Stimulated activated CD4-positive, alpha-beta T cell treated with anti-CD3 and anti-CD28 coated beads, Interleukin-15, amount 100 ng/mL, for 48 hours (primary cell): ENCODE measurements around the gene TOMM22.
"Not testable (repeated sequence)": the region's sequence is repeated elsewhere in the genome, so short reads cannot be mapped to it uniquely, and the experiment has no call there.

Experiments used
- DNase-seq, 2 donors: peaks; one replicate each; pipeline ENCODE4 v3.0.0-alpha.2; 2020; ENCODE audit warnings: low read depth in 2 of 2

The TOMM22 gene

DNA sequence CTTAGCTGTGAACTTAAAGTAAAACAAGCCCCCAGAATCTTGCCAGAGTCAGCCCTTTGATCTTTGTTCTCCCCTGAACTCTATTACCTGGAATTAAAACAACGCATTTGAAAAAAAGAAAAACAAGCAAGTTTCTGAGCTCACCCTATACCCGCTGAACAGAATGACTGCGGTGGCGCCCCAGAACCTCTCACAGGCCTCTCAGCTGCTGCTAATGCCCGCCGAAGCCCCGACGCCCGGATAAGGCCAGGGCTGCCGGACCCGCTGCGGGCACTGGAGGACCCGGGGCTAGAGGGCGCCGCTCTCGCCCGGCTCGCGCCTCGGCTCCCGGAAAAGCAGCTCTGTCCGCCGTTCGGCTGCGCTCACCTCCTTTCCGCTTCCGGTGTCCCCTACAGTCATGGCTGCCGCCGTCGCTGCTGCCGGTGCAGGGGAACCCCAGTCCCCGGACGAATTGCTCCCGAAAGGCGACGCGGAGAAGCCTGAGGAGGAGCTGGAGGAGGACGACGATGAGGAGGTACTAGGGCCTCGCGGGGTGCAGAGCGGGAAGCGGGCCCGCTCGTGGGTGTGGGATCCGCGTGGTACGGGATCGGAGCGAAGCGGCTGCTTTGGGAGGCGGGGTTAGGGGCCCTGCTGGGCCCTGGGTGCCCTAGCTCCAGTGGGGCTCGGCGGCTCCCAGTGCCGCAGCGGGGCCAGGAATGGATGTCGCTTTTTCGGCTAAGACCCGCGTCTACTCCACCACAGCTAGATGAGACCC, at the start of gene TOMM22:
TSS of gene TOMM22 (plus strand) at position 376 of the 754 bp plus-strand sequence. CDS start at position 398, 22 bp downstream.
- DNase-seq, result peak; percentile 74 to 80

DNA sequence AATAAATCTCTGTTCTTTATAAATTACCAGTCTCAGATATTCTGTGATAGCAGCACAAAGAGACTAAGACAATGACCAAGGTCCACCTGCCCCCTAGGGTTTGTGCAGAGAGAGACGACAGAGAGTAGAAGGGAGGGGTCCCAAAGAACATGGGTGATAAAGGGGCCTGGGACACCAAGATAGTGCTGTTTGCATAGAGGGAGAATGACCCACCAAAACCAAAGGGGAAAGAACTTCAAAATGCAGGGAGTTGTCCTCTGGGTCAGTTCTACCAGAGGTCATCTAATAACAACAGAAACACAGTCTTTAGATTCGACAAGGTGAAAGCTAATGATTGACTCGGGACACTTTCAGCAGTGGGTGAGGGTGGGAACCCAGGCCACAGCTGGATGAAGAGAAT, 49.2 kb upstream of the TOMM22 start:
- DNase-seq, result no peak

DNA sequence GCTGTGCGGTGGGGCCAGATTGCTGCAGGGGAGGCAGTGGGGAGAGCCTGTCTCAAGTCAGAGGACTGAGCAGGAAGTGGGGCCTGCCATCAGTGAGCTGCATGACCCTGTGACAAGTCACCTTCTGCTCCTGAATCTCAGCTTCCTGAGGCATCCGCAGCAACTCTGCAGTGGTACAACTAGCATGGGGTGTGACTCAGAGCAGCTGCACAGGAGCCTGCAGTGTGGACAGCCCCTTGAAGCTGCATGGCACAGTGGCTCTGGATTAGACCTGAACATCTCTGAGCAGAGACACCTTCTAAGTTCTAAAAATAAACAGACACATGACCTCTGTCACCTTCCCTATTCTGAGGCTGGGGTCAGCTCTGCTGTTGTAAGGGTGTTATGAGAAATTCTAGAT, 43.5 kb upstream of the TOMM22 start:
- DNase-seq, result no peak

DNA sequence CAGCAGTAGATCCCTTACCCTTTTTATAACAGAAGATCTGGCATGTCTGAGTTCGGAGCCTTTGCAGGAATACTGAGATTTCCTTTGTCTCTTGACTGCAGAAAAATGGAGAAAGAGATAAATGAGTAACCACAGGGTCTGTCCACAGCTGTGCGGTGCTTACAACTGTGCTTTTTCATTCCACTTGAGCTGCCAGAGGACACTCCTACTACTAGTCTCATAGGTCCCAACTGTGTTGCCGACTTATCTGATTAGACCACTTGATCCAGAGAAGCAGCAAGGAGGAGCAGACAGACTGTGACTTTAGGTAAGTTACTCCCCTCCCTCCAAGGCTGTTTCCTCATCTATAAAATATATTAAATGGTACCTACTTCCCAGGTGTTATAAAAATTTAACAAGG, 43.0 kb upstream of the TOMM22 start:
- no peak for DNase-seq

DNA sequence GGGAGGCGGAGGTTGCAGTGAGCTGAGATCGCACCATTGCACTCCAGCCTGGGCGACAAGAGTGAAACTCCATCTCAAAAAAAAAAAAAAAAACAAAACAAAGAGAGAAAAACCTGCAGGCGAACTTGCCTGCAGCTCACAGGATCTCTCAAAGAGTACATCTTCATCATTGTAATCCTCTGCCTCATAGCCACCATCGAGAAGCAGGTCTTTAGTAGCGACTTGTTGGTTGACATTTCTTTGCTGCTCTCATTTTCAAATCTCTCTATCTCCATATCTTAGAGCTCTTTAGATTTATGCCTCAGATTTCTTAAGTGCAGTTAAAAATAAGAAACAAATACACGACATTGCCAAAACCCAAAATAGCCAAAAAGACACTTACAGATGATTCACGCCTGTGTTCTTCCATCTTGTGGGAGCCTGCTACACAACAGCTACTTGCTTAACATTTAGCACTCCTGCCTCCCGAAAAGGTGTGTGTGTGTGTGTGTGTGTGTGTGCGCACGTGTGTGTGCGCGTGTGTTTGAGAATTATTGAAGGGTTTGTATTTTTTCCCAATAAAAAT, 40.2 kb upstream of the TOMM22 start:
- DNase-seq, result no peak

DNA sequence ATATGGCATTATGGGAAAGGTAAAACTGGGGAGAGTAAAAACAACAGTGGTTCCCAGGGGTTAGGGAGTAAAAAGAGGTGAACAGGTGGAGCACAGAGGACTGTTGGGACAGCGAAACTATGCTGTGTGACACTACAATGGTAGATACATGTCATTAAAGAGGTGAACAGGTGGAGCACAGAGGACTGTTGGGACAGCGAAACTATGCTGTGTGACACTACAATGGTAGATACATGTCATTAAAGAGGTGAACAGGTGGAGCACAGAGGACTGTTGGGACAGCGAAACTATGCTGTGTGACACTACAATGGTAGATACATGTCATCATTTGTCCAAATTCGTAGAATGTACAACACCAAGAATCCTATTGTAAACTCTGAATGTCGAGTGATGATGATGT, 37.5 kb upstream of the TOMM22 start:
- not testable (repeated sequence) for DNase-seq

DNA sequence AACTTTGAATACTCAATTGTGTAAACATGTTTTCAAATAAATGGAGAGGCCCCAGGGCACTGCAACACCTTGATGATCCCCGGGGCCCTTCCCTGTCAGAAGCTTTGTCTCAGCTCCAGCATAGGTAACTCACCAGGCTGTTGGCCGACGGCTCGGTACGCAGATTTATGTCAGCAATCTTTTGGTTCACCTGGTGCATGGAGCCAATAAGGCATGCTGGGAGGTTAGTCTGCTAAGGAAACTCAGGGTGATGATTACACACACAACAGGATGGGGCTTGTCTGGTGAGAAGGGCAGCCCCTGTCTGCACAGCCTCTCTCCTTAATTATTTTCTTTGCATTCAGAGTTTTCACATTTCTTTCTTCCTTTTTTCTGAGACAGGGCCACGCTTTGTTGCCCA, 36.3 kb upstream of the TOMM22 start:
- DNase-seq, result no peak

DNA sequence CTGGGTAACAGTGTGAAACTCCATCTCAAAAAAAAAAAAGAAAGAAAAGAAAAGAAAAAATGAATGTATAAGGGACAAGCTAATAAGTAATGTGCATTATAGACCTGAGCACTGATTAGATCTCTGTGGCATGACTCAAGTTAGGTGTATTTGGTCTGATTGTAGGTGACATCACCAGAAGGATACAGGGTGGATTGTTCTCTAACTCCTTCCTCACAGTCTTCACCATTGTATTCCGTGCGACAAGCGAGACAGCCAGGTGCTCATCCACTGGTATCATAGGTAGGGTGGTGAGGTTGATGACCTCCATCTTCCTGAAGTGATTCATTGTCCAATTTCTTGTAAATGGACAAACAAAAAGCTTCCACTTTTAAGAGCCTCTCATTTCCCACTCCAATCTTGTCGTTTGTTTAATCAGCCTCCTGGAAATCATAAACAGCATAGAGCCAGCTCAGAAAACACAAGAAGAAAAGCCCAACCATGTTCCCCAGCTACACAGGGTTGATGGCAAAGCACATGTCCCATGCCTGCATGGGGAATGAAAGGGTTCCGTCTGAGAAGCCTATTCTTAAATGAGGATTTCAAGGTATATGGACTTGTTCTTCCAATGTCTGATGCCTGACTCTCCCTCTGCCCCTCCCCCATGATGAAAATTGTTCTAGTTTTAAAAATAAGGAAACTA, 31.8 kb upstream of the TOMM22 start:
- DNase-seq, result no peak

DNA sequence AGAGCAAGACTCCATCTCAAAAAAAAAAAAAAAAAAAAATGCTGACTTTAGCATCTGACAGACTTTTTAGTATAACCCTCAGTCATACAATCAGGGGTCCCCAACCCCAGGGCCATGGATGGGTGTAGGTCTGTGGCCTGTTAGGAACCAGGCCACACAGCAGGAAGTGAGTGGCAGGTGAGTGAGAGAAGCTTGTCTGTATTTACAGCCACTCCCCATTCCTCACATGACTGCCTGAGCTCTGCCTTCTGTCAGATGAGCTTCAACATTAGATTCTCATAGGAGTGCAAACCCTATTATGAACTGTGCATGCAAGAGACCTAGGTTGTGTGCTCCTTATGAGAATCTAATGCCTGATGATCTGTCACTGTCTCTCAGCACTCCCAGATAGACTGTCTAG, 28.9 kb upstream of the TOMM22 start:
- DNase-seq, result no peak

DNA sequence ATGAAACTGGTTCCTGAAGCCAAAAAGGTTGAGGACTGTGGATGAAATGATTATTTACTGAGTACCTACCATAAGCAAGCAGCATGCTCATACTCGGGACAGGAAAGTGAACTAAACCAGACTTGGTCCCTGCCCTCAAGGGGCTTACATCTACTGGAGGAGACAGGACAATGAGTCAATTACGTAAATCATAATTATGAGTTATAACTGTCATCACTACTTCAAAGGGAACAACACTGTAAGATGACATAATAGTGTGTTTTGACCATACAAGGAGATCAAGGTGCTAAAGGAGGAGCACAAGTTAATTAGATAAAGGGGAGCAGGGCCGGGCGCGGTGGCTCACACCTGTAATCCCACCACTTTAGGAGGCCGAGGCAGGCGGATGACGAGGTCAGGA, 28.0 kb upstream of the TOMM22 start:
- no peak for DNase-seq

DNA sequence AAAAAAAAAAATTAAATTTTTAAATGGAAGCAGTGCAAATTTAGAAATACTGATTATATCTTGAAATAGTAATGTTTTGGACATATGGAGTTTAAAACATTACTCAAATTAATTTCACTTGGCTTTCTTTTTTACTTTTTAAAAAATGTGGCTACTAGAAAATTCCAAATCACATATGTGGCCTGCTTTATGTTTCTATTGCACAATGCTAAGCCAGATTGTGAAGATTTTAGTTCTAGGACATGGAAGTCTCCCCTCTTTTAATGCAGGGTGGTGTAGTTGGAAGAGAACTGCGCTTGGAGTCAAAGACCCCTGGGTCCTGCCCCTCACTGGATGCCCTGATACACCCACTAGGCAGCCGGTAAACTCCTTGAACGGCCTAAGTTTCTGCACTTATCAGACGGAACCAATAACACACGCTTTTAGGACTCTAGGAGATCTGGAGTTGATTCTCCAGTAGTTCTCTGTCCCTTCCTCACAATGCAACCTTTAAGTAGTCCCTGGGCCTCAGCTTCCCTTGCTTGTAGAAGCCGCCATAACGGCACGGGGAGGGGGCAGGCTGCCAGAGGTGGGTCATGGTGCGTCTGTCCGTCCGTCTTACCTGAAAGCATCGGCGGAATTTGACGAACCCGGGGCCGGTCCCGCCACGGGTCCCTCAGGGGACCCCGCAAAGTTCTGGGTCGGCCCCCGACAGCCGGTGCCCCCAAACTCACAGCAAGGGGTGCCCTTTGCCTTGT, 26.1 kb upstream of the TOMM22 start:
- no peak for DNase-seq

DNA sequence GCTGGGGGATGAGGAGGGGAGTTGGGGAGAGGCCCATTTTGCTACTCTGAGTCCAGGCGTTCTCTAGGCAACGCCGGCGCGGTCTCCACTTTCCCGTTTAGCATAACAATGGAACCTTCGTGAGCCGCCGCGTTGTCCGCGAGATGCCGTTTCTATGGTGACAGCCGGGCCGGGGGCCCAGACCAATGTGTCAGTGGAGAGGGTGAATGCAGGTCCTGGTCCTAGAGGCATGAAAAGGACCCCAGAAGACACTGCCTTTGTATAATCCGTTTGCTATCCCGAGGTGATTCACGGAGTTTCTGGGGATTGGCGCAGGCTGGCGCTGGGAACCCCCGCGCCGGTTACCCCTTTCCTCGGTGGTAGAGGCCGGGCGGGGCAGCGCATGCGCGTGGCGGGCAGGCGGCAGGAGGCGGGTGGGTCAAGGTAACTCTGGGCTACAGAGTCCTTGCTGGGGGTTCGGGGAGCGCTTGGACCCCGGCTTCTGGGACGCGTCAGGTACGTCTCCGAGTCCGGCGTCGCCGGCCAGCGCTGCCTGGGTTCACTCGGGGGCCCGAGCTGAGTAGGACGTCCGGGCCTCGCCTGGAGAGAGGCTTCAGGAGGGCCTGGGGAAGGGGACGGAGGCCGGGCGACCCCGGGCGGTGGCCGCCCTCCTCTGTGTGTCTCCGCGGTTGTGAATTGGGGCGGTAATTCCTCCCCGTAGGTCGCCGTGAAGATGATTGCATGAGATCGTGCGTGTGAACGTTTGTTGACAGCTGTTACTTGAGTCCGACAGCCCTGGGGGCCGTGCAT, 25.3 kb upstream of the TOMM22 start, which contains the start of the genes CBY1 and FAM227A:
TSS of gene CBY1 (plus strand) at position 383 of the 789 bp plus-strand sequence. CDS start 11,417 bp downstream, outside the sequence.
TSS of gene FAM227A (minus strand) at position 137 of the 789 bp plus-strand sequence. CDS start 6,224 bp downstream, outside the sequence.
- peak; percentile 72 to 76 for DNase-seq

DNA sequence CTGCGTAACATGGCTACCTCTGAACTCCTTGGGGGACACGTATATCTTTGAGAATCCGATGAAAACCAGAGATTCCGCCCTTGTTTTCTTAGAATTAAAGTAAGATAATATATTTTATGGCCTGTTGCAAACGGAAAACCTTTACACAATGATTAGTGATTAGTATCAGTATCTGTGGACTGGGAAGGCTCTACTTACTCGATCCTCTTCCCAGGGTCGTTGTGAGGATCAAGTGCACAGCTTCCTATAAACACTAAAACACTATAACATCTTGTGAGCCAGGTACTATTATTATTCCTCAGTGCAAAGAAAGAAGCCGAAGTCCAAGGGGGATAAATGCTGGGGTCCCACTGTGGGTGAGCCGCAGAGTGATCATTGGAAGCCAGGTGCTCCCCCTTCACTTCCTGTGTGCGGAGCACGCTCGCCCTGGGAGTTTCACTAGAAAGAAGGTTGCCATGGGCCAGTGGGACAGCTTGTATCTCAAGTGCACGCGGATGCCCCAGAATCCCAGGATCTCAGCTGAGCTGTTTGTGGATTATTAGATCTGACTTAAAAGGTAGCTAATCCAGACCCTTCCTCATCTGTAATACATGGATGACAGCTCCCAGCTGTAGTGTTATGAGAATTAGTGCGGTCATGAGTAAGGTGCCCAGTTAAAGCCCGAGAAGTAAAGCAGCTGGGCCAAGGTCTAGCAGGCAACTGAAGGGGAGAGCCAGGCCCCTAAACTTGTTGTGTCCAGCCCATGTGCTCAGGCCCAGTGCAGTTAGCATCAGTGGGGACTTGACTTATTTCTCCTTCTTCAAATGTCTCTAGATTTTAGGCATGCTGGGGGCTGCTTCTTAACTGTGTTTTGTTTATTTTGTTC, 24.5 kb upstream of the TOMM22 start:
- DNase-seq, result peak in 1 of 2 donors; percentile 20

DNA sequence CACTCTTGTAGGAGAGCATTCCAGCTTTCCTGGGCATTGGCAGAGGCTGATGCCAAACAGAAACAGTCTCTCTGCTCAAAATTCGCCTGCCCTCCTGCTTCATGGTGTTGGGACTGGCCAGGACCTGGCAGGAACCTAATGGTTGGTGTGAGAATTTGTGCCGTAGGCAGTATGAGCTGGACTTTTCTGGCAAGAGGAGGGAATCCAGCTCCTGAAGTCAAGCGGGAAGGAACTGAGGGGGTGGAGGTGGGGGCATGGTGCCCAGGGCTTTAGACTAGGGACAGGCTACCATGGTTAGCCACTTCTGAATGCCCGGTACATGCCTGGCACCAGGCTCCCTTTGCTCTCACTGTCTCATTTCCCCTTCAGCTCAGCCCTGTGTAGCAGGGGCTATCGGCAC, 6.9 kb upstream of the TOMM22 start:
- DNase-seq, result no peak

DNA sequence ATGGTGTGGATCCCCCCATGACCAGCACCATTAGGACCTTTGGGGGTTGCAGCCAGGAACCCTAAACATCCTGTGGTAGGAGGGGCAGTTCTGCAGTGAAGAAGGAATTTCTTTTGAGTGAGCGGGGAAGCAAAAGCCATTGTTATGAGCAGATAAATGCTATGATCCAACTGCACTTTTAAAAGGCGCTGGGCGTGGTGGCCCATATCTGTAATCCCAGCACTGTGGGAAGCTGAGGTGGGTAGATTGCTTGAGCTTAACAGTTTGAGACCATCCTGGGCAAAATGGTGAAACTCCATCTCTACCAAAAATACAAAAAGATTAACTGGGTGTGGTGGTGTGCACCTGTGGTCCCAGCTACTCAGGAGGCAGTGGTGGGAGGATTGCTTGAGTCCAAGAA, 5.9 kb upstream of the TOMM22 start:
- DNase-seq, result no peak

DNA sequence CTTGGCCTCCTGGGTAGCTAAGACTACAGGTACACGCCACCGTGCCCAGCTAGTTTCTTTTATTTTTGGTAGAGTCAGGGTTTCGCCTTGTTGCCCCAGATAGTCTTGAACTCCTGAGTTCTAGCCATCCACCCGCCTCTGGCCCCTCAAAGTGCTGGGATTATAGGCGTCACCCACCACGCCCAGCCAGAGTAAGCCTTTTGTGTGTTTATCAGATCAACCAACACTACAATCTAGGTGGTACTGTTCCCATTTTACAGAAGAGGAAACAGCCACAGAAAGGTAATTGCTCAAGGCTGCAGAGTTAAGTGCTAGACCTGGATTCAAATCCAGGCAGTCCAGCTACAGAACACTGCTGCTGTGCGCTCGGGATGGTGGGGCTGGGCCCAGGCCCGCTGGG, 3.1 kb downstream of the TOMM22 start:
- DNase-seq, result no peak

DNA sequence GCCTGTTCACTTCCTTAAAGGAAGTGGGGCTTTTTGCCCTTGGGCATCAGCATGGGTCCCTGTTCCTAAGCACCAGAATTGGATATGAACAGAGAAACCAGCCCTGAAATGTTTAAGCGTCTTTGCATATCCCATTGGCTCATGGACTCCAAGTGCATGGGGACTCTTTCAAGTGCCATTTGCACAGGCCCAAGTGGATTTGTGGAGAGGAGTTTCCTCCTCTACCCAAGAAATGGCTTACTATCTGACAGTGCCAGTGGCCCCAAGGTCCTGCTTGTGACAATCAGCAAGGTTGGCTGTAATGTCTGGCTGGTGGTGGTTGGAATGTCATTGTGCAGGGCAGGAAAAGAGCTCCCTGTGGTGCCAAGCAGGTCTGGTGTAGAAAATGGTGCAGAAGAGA, 4.0 kb downstream of the TOMM22 start:
- no peak for DNase-seq

DNA sequence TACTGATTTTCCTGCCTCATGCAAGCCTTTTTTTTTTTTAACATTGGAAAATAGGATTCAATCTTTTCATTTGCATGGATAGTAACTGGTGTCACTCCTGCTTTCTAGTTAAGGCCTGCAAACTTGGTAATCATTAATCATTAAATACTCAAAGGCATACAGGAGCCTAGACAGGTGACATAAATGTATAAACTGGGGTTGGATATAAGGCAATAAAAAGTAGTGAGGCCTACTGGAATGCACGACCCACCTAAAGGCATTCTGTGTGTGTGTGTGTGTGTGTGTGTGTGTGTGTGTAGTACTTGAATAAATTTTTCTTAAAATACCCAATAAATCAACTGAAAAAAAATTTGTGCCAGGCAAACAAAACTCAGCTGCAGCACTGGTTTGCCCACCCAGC, 7.9 kb downstream of the TOMM22 start:
- DNase-seq, result no peak

DNA sequence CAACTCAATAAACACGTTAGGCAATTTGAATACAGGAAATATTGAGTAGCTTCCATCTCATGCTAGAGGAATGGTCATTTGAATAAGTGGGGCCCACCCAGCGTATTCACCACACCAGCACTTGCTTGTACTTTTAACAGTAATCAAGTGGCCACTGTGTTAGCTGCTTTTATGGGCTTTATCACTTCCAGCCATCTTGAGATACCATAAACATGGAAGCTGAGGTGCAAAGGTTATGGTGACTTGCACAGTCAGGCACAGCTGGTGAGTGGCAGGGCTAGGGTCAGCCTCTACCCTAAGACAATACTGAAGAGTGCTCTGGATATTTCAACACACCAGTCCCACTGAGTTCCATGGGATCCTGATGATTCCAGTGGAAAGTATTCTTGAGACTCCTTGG, 12.3 kb downstream of the TOMM22 start:
- no peak for DNase-seq

DNA sequence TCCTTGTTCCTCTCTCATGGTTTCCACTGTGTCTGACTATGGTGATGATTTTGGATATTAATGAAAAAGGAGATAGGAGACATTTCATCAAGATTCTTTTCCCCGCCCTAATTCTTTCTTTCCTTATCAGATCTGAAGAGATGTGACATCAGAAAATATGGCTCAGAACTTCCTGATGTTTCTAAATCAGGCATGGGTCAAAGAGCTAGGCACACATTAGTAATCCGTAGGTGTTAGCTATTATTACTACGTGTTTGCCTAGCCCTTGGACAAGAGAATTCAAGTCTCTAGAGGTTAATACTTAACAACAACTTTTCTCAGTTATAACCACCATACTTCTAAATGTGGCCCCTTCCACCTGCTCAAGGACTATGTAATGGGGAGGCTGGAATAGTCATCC, 13.2 kb downstream of the TOMM22 start:
- no peak for DNase-seq
